SK-N-SH treated with all-trans-retinoic acid at 6 μM for 48 hours (cell line): ENCODE measurements around the gene RCCD1.

Source experiments
- BACH2 ChIP-seq: fragments of 250-450 bp; sonication (Bioruptor Pico); IDR thresholded peaks from 2 replicates; pipeline ENCODE4 v1.9.0; 2021; ENCODE audit warnings: mild to moderate bottlenecking, borderline replicate concordance
- GLIS3 ChIP-seq: fragments of 250-450 bp; sonication (Bioruptor Pico); IDR thresholded peaks from 2 replicates; pipeline ENCODE4 v1.5.0; 2020; ENCODE audit warnings: mild to moderate bottlenecking, moderate library complexity
- PPARA ChIP-seq: fragments of 250-450 bp; sonication (Bioruptor Pico); IDR thresholded peaks from 2 replicates; pipeline ENCODE4 v1.5.0; 2020; ENCODE audit warnings: mild to moderate bottlenecking, borderline replicate concordance
- TSHZ2 ChIP-seq: fragments of 250-450 bp; sonication (Bioruptor Pico); IDR thresholded peaks from 2 replicates; pipeline ENCODE4 v1.5.0; 2020; ENCODE audit warnings: mild to moderate bottlenecking, moderate library complexity
- ZFP3 ChIP-seq: fragments of 250-450 bp; sonication (Bioruptor Pico); IDR thresholded peaks from 2 replicates; pipeline ENCODE4 v1.5.0; 2020; ENCODE audit warnings: mild to moderate bottlenecking, moderate library complexity

GRCh38 chr15:91007266-91007665 lies 52.6 kb downstream of the RCCD1 start:
- TF ChIP-seq GLIS3 (no peak), BACH2 (CRISPR knock-in tag) (no peak), ZFP3 (no peak), TSHZ2 (CRISPR knock-in tag) (no peak), PPARA (CRISPR knock-in tag) (no peak)
